Bronchial epithelial cell (primary cell): ENCODE data around the gene ACOT7. TPM values are rescaled to one million over a fixed set of nuclear protein-coding genes. Genes with fewer than 3 reads are reported as not detected.
"Not testable (repeated sequence)": the region's sequence is repeated elsewhere in the genome, so short reads cannot be mapped to it uniquely, and the experiment has no call there.

ENCODE experiments used
- DNase-seq: peaks from one replicate; pipeline ENCODE4 v3.0.0-alpha.2; 2010; ENCODE audit warnings: low read depth
- FAIRE-seq: peaks from 2 replicates; lab custom pipeline; 2011; peaks lifted over from hg19 to GRCh38; lab: Jason Lieb, UNC
- H3K27me3 ChIP-seq: 2 replicates; pipeline ENCODE4 v1.5.1; 2011; ENCODE audit warnings: low read length; ENCODE audit not compliant: control insufficient read depth, insufficient read depth
- H3K36me3 ChIP-seq: 2 replicates; pipeline ENCODE4 v1.5.1; 2011; ENCODE audit warnings: low read length; ENCODE audit not compliant: control insufficient read depth, insufficient read depth
- H3K4me3 ChIP-seq: 2 replicates; pipeline ENCODE4 v1.5.1; 2011; ENCODE audit warnings: mild to moderate bottlenecking, low read depth, low read length, control low read depth
- total RNA-seq: library from RNA; depleted of rRNA; stranded (reverse); fragments of >200 nt; gene quantifications from 2 replicates; pipeline ENCODE4 v1.2.1, GENCODE V29; 2014
- TF ChIP-seq, protein P1 (sequence below): IDR thresholded peaks from 2 replicates; pipeline ENCODE4 v1.5.1; 2011; ENCODE audit warnings: mild to moderate bottlenecking, moderate library complexity, low read length, control low read depth, inconsistent platforms; ENCODE audit not compliant: insufficient read depth, severe bottlenecking

Gene ACOT7
- total RNA-seq, 1 donor from 2014 or later = 89.8 TPM

DNA sequence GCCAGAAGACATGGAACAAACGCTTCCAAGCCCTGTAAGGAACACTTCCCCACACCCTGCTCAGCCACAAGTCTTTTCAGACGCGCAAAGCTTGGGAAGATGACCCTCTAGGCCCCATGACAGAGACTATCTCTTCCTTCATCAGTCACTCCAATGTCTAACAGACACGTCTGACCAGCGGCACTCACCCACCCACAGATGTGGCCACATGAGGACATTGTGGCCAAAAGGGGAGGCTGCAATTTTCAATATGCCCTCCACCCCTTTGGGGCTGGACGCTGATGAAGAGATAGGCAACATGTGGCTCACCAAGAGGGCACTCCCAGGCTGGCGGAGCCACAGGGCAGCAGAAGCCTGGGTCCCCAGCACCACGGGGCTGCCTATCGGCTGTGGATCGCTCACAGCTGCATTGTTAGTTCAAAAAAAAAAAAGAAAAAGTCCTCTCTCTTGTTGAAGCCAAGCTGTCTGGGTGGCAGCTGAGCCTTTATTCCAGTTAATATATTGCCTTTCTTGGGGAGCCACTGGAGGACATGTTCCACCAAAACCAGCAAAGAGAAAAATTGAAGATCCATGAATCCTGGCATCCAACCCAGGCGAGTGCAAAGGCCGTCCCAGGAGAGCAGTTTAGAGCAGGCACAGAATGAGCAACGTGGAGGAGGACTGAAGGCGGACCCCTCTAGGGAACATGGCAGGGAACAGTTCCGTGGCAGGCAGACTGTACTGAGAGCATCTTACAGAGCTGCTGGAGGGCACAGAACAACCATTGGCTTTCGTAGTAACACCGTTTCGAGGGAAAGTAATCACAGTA is 80.0 kb downstream of the ACOT7 start:
- TF ChIP-seq, protein P1, sequence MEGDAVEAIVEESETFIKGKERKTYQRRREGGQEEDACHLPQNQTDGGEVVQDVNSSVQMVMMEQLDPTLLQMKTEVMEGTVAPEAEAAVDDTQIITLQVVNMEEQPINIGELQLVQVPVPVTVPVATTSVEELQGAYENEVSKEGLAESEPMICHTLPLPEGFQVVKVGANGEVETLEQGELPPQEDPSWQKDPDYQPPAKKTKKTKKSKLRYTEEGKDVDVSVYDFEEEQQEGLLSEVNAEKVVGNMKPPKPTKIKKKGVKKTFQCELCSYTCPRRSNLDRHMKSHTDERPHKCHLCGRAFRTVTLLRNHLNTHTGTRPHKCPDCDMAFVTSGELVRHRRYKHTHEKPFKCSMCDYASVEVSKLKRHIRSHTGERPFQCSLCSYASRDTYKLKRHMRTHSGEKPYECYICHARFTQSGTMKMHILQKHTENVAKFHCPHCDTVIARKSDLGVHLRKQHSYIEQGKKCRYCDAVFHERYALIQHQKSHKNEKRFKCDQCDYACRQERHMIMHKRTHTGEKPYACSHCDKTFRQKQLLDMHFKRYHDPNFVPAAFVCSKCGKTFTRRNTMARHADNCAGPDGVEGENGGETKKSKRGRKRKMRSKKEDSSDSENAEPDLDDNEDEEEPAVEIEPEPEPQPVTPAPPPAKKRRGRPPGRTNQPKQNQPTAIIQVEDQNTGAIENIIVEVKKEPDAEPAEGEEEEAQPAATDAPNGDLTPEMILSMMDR = no peak
- no peak for FAIRE-seq
- no peak overlapping the region for H3K4me3 ChIP-seq
- no peak for DNase-seq
- peaks cover 21% of the 10 kb centered on the region for H3K36me3 ChIP-seq
- no peaks in the 10 kb centered on the region for H3K27me3 ChIP-seq

DNA sequence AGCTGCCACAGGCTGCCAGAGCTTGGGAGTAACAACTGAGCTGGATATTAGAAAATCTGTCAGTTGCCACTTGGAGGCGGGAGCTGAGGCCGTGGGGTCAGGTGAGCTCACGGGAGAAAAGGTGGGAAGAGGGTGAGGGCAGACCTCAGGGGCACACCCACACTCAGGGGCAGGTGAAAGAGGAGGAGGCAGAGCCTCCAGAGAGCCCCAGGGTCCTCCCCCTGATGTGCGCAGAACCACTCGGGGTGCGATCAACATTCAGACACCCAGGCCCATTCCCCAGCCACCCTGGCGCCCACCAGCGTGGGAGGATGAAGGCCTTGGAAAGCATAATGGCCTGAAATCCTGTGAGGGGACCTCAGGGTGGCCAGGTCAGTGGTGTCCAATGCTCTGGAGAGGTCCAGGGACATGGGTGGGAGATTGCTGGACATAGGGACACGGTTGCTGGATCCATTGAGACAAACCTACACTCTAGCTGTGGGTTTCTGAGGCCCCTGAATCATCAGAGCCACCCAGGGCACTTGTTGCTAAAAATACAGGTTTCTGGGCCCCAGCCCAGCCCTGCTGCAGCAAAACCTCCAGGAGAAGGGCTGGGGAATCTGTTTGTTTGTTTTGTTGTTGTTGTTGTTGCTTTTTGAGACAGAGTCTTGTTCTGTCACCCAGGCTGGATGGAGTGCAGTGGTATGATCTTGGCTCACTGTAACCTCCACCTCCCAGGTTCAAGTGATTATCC is 83.3 kb downstream of the ACOT7 start:
- H3K36me3 ChIP-seq = peaks cover 12% of the 10 kb centered on the region
- no peak overlapping the region for H3K4me3 ChIP-seq
- FAIRE-seq = peak; percentile 7
- no peak for DNase-seq
- H3K27me3 ChIP-seq = no peaks in the 10 kb centered on the region
- TF ChIP-seq, protein P1 = no peak

DNA sequence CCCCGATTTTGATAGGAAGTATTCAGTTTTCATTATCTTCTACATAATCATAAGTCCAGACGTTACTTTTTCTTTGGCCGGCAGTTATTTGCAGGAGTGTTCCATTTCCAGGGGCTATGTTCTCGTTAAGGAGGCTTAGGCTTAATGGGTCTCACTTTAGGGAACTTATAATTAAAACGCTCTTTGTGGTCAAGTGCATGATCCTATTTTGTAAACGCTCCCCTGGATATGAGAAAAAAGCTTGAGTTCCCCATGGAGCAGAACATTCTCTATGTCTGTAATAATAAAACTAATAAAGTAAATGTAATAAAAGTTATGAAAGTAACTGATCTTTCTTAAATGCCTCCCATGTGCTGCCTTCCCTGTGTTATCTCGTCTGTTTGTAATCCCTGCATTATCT is 84.0 kb downstream of the ACOT7 start:
- Histone ChIP-seq H3K4me3 (no peak overlapping the region), H3K36me3 (peaks cover 8% of the 10 kb centered on the region), H3K27me3 (no peaks in the 10 kb centered on the region)
- TF ChIP-seq, protein P1 = no peak
- FAIRE-seq (no peak), DNase-seq (no peak)

DNA sequence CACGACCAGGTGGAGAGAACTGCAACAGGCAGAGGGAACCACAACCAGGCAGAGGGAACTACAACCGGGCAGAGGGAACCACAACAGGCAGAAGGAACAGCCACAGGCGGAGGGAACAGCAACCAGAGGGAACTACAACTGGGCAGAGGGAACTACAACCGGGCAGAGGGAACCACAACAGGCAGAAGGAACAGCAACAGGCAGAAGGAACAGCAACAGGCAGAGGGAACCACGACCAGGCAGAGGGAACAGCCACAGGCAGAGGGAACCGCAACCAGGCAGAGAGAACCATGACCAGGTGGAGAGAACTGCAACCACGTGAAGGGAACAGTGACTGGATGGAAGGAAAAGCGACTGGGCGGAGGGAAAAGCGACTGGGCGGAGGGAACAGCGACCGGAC is 85.1 kb downstream of the ACOT7 start:
- Histone ChIP-seq H3K36me3 (peaks cover 5% of the 10 kb centered on the region), H3K4me3 (no peak overlapping the region), H3K27me3 (no peaks in the 10 kb centered on the region)
- no peak for FAIRE-seq
- TF ChIP-seq, protein P1 = no peak
- no peak for DNase-seq

DNA sequence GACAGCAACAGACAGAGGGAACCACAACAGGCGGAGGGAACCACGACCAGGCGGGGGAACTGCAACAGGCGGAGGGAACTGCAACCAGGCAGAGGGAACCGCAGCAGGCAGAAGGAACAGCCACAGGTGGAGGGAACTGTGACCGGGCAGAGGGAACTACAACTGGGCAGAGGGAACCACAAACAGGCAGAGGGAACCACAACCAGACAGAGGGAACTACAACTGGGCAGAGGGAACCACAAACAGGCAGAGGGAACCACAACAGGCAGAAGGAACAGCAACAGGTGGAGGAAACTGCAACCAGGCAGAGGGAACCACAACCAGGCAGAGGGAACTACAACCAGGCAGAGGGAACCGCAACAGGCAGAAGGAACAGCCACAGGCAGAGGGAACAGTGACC is 85.9 kb downstream of the ACOT7 start:
- not testable (repeated sequence) for H3K4me3 ChIP-seq, H3K36me3 ChIP-seq, H3K27me3 ChIP-seq, DNase-seq
- FAIRE-seq = peak; percentile 60

DNA sequence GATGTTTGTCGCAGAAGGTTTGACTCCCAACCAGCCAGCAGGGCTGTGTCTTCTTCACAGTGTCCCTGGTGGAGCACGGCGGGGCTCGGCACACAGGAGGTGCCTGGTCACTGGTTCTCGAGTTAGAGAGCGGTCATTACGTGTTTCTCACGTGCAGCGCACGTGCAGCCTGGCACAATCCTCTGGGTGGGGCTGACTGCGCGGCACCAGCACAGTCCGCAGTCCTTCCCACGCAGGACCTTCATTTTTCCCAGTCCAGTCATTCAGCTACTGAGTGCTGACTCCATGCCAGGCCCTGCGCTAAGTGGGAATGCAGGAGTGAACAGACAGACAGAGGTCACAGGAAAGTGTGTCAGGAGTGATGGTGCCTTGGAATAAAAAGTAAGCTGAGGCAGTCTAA is 86.5 kb downstream of the ACOT7 start:
- H3K36me3 ChIP-seq = peaks cover 4% of the 10 kb centered on the region
- no peak overlapping the region for H3K4me3 ChIP-seq
- TF ChIP-seq, protein P1 = no peak
- FAIRE-seq = no peak
- no peaks in the 10 kb centered on the region for H3K27me3 ChIP-seq
- DNase-seq = no peak
